Sigmoid colon (tissue), 7 donors: Measurements from ENCODE around the gene TRABD2B. TPM values are rescaled to one million over a fixed set of nuclear protein-coding genes. Genes with fewer than 3 reads are reported as not detected.

Source experiments
- DNase-seq: peaks from one replicate; pipeline ENCODE4 v3.0.0-alpha.2; 2019
- H3K27ac ChIP-seq, 4 donors: fragments of 200-600 bp; sonication (generic); one replicate each; pipeline ENCODE4 v1.5.1; 2016 to 2019; ENCODE audit warnings: mild to moderate bottlenecking in 1 of 4
- H3K27me3 ChIP-seq, 3 donors: fragments of 200-600 bp; sonication (generic); one replicate each; pipeline ENCODE4 v1.5.1; 2019; ENCODE audit warnings: mild to moderate bottlenecking in 1 of 3
- H3K36me3 ChIP-seq, 4 donors: fragments of 200-600 bp; sonication (generic); one replicate each; pipeline ENCODE4 v1.5.1; 2016 to 2019
- H3K4me1 ChIP-seq, 4 donors: fragments of 200-600 bp; sonication (generic); one replicate each; pipeline ENCODE4 v1.5.1; 2017 to 2019
- H3K4me3 ChIP-seq, 4 donors: fragments of 200-600 bp; sonication (generic); one replicate each; pipeline ENCODE4 v1.5.1; 2017 to 2019; ENCODE audit warnings: mild to moderate bottlenecking in 2 of 4, moderate library complexity in 1 of 4
- H3K9me3 ChIP-seq, 4 donors: fragments of 200-600 bp in 3 of 4; sonication (generic) in 3 of 4; one replicate each; pipeline versions ENCODE4 v1.5.1 to v1.6.1; 2013 to 2019
- CTCF ChIP-seq, 4 experiments: fragments of 450-650 bp in 3 of 4; fragments of 200-600 bp in 1 of 4; IDR thresholded peaks; one replicate each; pipeline ENCODE4 v1.5.1; 2016 to 2019; ENCODE audit warnings: antibody characterized with exemption in 4 of 4, mild to moderate bottlenecking in 3 of 4, moderate library complexity in 2 of 4
- EP300 ChIP-seq, 4 donors: sonication (generic); formaldehyde crosslinking; IDR thresholded peaks; one replicate each; pipeline ENCODE4 v1.6.1; 2017; ENCODE audit warnings: antibody characterized with exemption in 4 of 4
- POLR2A ChIP-seq, 2 donors: fragments of 450-650 bp; IDR thresholded peaks; one replicate each; pipeline ENCODE4 v1.6.1; 2016; ENCODE audit warnings: antibody characterized with exemption in 2 of 2, mild to moderate bottlenecking in 2 of 2, moderate library complexity in 2 of 2
- POLR2AphosphoS5 ChIP-seq, 4 donors: sonication (generic); formaldehyde crosslinking; IDR thresholded peaks; one replicate each; pipeline ENCODE4 v1.6.1; 2017; ENCODE audit warnings: antibody characterized with exemption in 4 of 4
- WGBS, 2 donors: extraction: QIAGEN DNeasy Blood & Tissue Kit; methylation state at CpG; one replicate each; pipeline ENCODE4 v1.1.7; 2013; 5-methylcytosine and 5-hydroxymethylcytosine counted together
- intact Hi-C: fragments of 100-400 bp; cut with DNase I; formaldehyde crosslinking; loops from one replicate; pipeline ENCODE4 v1.15.1; 2023
- polyA plus RNA-seq, 3 donors: library from polyadenylated mRNA; stranded (reverse); fragments of 200-250 nt; gene quantifications; one replicate each; pipeline ENCODE4 v1.2.3, GENCODE V29; 2013
- total RNA-seq, 4 donors: library from RNA; depleted of rRNA; stranded (reverse); fragments of >200 nt; gene quantifications; one replicate each; pipeline ENCODE4 v1.1.0, GENCODE V29; 2016
- donor health status: healthy with polysubstance abuse.
- donor health status: Bipolar disorder and iron deficiency.
- donor health status: healthy.

Gene TRABD2B
- total and polyA plus RNA-seq, 7 donors = 0.63 to 1.8 (median 1.0) TPM; not detected in 1

DNA sequence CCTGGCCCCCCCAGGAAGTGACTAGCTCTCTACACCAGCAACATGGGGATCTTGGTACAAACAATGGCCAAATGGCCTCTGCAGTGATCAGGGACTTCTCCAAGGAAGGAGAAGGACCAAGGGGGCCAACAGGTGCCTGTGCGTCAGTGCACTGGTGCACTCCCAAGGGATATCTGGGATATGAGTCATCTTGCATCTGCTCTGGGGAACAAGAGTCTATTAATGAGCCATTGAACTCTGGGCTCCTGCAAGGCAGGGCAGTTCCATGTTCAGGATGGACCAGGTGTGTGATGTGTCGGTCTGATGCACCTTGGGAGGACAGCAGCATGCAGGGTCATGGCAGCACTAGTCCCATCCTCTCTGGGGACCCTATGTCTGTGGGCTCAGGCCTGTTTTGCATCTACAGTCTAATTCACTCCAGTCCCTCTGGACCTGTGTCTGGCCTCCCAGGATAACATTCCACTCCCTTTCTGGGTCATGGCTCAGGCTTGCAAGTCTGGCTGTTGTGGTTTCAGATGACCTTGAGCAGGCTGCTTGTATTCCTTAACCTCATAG is 125.3 kb downstream of the TRABD2B start:
- TF ChIP-seq EP300 (IDR thresholded peaks at IDR 0.05) = no peak
- TF ChIP-seq CTCF (IDR thresholded peaks at IDR 0.05) = no peak
- no peak for TF ChIP-seq POLR2A (IDR thresholded peaks at IDR 0.05)
- no peak for TF ChIP-seq POLR2AphosphoS5 (IDR thresholded peaks at IDR 0.05)
- H3K27ac ChIP-seq = no peak overlapping the region
- intact Hi-C loops = no loop called here
- no peaks in the 10 kb centered on the region for H3K9me3 ChIP-seq
- WGBS, 2 donors = 89 to 93% methylated on average over 2 of the region's 2 CpGs
- H3K4me3 ChIP-seq = no peak overlapping the region
- no peak for DNase-seq
- no peaks in the 10 kb centered on the region for H3K36me3 ChIP-seq
- H3K27me3 ChIP-seq = no peaks in the 10 kb centered on the region
- H3K4me1 ChIP-seq = peaks cover 0 to 19% (median 8%) of the 10 kb centered on the region in 4 donors

GRCh38 chr1:47870946-47871676 is 126.1 kb downstream of the TRABD2B start:
- intact Hi-C loops = no loop called here
- no peak for TF ChIP-seq CTCF (IDR thresholded peaks at IDR 0.05)
- TF ChIP-seq POLR2A (IDR thresholded peaks at IDR 0.05) = no peak
- no peak for TF ChIP-seq EP300 (IDR thresholded peaks at IDR 0.05)
- TF ChIP-seq POLR2AphosphoS5 (IDR thresholded peaks at IDR 0.05) = no peak
- H3K36me3 ChIP-seq = no peaks in the 10 kb centered on the region
- no peak for DNase-seq
- H3K9me3 ChIP-seq = no peaks in the 10 kb centered on the region
- H3K27ac ChIP-seq = no peak overlapping the region
- no peak overlapping the region for H3K4me3 ChIP-seq
- H3K4me1 ChIP-seq = peaks cover 0 to 13% (median 5%) of the 10 kb centered on the region in 4 donors
- 83 to 87% methylated on average over 8 of the region's 8 CpGs for WGBS, 2 donors
- no peaks in the 10 kb centered on the region for H3K27me3 ChIP-seq

DNA sequence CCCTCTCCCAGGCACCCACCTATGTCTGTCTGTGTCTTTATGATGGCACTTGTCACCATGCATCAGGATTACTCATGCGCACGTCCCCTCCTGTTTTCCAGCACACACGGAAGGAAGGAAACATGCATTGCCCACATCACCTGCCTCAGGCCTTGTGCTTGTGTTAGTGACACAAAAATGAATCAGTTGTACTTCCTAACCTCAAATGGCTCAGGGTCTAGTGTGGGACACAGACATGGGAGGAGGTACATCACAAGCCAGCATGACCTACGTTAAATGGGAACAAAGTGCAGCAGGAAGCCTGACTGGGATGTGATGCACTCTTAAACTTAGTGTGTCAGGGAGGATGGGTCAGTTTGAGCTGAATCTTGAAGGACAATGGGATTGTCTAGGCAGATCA is 126.7 kb downstream of the TRABD2B start:
- no peak overlapping the region for H3K27ac ChIP-seq
- no peaks in the 10 kb centered on the region for H3K9me3 ChIP-seq
- TF ChIP-seq CTCF (IDR thresholded peaks at IDR 0.05) (no peak), POLR2A (IDR thresholded peaks at IDR 0.05) (no peak), EP300 (IDR thresholded peaks at IDR 0.05) (no peak), POLR2AphosphoS5 (IDR thresholded peaks at IDR 0.05) (no peak)
- peaks cover 0 to 7% (median 0%) of the 10 kb centered on the region in 4 donors for H3K4me1 ChIP-seq
- DNase-seq = no peak
- H3K36me3 ChIP-seq = no peaks in the 10 kb centered on the region
- WGBS, 2 donors = 88 to 93% methylated on average over 4 of the region's 4 CpGs
- H3K27me3 ChIP-seq = no peaks in the 10 kb centered on the region
- no peak overlapping the region for H3K4me3 ChIP-seq
- intact Hi-C loops = no loop called here

DNA sequence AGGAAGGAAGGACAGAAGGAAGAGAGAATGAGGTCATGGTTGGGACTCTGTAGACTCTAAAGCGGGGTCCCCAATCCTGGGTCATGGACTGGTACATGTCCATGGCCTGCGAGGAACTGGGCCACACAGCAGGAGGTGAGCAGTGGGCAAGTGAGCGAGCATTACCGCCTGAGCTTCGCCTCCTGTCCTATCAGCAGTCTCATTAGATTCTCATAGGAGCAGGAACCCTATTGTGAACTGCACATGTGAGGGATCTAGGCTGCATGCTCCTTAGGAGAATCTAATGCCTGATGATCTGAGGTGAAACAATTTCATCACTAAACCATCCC is 128.9 kb downstream of the TRABD2B start:
- H3K4me1 ChIP-seq = no peaks in the 10 kb centered on the region
- WGBS, 2 donors = 96 to 98% methylated on average over 5 of the region's 5 CpGs
- no peaks in the 10 kb centered on the region for H3K36me3 ChIP-seq
- no peak overlapping the region for H3K27ac ChIP-seq
- TF ChIP-seq POLR2A (IDR thresholded peaks at IDR 0.05) (no peak), CTCF (IDR thresholded peaks at IDR 0.05) (no peak), EP300 (IDR thresholded peaks at IDR 0.05) (no peak), POLR2AphosphoS5 (IDR thresholded peaks at IDR 0.05) (no peak)
- no peaks in the 10 kb centered on the region for H3K27me3 ChIP-seq
- no peak for DNase-seq
- no peak overlapping the region for H3K4me3 ChIP-seq
- no peaks in the 10 kb centered on the region for H3K9me3 ChIP-seq
- intact Hi-C loops = no loop called here
